GM12878 (cell line): ENCODE measurements around the gene RSAD2. TPM values are rescaled to one million over a fixed set of nuclear protein-coding genes. Genes with fewer than 3 reads are reported as not detected.

Experiments
- MTA3 ChIP-seq: IDR thresholded peaks from 2 replicates; pipeline ENCODE4 v1.6.1; 2012; ENCODE audit warnings: low read length, inconsistent platforms, borderline replicate concordance
- NFYA ChIP-seq: IDR thresholded peaks from 2 replicates; pipeline ENCODE4 v1.6.1; 2011; ENCODE audit warnings: low read depth, mild to moderate bottlenecking, low read length, improper control_type of control experiment, borderline replicate concordance
- WRNIP1 ChIP-seq: IDR thresholded peaks from 2 replicates; pipeline ENCODE4 v1.6.1; 2011; ENCODE audit warnings: low read depth, low read length, improper control_type of control experiment, borderline replicate concordance
- polyA plus RNA-seq, 11 experiments: library from polyadenylated mRNA; depleted of rRNA in 4 of 11; unstranded in 6 of 11; stranded (reverse) in 5 of 11; fragments of >200 nt; fragmentation: Nextera tagmentation in 4 of 11; fragmentation: Illumina TruSeq in 1 of 11; extraction: Ambion mirVana in 4 of 11; extraction: Trizol in 1 of 11; gene quantifications; 1 replicate in 1 of 11; 2 replicates in 10 of 11; pipeline versions ENCODE4 v1.2.1 to v1.2.3, GENCODE V29; 2011 to 2016; ENCODE audit warnings: inconsistent platforms in 2 of 11, missing spikeins in 2 of 11, low read depth in 1 of 11
- total RNA-seq, 4 experiments: library from RNA; depleted of rRNA in 3 of 4; stranded (reverse); fragments of >200 nt in 3 of 4; fragmentation: Illumina TruSeq in 1 of 4; extraction: Trizol in 1 of 4; gene quantifications; 2 replicates each; pipeline versions ENCODE4 v1.2.1 to v1.2.3, GENCODE V29; 2013 to 2021
- TF ChIP-seq, protein P1 (sequence below): fragments of 450-650 bp; IDR thresholded peaks from 2 replicates; pipeline ENCODE4 v1.6.1; 2018; ENCODE audit warnings: borderline replicate concordance, mild to moderate bottlenecking; ENCODE audit not compliant: partially characterized antibody
- TF ChIP-seq, protein P2 (sequence below): IDR thresholded peaks from 2 replicates; pipeline ENCODE4 v1.6.1; 2012; ENCODE audit warnings: mild to moderate bottlenecking, low read depth, low read length
- TF ChIP-seq, protein P3 (sequence below): fragments of 450-650 bp; IDR thresholded peaks from 2 replicates; pipeline ENCODE4 v1.6.1; 2017; ENCODE audit warnings: borderline replicate concordance
- TF ChIP-seq, protein P4 (sequence below): IDR thresholded peaks from 2 replicates; pipeline ENCODE4 v1.6.1; 2012; ENCODE audit warnings: low read depth, low read length, improper control_type of control experiment

The RSAD2 gene
- total and polyA plus RNA-seq, 10 of the 15 experiments (the other 5 are each of a cell fraction or from before 2014, with no cell fraction given): 0.24 to 0.90 (median 0.69) TPM

DNA sequence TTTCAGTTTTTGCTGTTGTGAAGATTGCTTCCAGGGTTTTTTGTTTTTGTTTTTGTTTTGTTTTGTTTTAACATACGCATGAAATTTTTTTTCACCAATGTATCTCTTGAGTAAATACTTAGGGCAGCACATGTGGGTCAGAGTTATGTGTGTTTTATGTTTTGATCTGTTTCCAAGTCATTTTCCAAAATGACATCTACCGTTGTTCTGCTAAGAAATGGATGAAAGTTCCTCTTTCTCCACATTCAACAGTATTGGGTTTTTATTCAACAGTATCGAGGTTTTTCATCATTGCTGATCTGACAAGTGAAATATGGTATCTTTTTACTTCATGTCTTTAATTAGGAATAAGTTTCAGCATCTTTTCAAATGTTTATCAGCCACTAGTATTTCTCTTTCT, 56.3 kb downstream of the RSAD2 start (continued):
- TF ChIP-seq, protein P1, sequence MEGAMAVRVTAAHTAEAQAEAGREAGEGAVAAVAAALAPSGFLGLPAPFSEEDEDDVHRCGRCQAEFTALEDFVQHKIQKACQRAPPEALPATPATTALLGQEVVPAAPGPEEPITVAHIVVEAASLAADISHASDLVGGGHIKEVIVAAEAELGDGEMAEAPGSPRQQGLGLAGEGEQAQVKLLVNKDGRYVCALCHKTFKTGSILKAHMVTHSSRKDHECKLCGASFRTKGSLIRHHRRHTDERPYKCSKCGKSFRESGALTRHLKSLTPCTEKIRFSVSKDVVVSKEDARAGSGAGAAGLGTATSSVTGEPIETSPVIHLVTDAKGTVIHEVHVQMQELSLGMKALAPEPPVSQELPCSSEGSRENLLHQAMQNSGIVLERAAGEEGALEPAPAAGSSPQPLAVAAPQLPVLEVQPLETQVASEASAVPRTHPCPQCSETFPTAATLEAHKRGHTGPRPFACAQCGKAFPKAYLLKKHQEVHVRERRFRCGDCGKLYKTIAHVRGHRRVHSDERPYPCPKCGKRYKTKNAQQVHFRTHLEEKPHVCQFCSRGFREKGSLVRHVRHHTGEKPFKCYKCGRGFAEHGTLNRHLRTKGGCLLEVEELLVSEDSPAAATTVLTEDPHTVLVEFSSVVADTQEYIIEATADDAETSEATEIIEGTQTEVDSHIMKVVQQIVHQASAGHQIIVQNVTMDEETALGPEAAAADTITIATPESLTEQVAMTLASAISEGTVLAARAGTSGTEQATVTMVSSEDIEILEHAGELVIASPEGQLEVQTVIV: no peak
- TF ChIP-seq, protein P2, sequence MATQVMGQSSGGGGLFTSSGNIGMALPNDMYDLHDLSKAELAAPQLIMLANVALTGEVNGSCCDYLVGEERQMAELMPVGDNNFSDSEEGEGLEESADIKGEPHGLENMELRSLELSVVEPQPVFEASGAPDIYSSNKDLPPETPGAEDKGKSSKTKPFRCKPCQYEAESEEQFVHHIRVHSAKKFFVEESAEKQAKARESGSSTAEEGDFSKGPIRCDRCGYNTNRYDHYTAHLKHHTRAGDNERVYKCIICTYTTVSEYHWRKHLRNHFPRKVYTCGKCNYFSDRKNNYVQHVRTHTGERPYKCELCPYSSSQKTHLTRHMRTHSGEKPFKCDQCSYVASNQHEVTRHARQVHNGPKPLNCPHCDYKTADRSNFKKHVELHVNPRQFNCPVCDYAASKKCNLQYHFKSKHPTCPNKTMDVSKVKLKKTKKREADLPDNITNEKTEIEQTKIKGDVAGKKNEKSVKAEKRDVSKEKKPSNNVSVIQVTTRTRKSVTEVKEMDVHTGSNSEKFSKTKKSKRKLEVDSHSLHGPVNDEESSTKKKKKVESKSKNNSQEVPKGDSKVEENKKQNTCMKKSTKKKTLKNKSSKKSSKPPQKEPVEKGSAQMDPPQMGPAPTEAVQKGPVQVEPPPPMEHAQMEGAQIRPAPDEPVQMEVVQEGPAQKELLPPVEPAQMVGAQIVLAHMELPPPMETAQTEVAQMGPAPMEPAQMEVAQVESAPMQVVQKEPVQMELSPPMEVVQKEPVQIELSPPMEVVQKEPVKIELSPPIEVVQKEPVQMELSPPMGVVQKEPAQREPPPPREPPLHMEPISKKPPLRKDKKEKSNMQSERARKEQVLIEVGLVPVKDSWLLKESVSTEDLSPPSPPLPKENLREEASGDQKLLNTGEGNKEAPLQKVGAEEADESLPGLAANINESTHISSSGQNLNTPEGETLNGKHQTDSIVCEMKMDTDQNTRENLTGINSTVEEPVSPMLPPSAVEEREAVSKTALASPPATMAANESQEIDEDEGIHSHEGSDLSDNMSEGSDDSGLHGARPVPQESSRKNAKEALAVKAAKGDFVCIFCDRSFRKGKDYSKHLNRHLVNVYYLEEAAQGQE: no peak
- TF ChIP-seq NFYA (no peak), MTA3 (no peak), WRNIP1 (no peak)
- TF ChIP-seq, protein P3, sequence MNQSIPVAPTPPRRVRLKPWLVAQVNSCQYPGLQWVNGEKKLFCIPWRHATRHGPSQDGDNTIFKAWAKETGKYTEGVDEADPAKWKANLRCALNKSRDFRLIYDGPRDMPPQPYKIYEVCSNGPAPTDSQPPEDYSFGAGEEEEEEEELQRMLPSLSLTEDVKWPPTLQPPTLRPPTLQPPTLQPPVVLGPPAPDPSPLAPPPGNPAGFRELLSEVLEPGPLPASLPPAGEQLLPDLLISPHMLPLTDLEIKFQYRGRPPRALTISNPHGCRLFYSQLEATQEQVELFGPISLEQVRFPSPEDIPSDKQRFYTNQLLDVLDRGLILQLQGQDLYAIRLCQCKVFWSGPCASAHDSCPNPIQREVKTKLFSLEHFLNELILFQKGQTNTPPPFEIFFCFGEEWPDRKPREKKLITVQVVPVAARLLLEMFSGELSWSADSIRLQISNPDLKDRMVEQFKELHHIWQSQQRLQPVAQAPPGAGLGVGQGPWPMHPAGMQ: no peak
- TF ChIP-seq, protein P4, sequence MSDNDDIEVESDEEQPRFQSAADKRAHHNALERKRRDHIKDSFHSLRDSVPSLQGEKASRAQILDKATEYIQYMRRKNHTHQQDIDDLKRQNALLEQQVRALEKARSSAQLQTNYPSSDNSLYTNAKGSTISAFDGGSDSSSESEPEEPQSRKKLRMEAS: no peak
- TF ChIP-seq, all 136 proteins: peak for 0
